Progenitor cell of endocrine pancreas (in vitro differentiated cells): ENCODE results near the gene SYP. TPM values are rescaled to one million over a fixed set of nuclear protein-coding genes. Genes with fewer than 3 reads are reported as not detected.

ENCODE experiments used
- DNase-seq: peaks from one replicate; pipeline ENCODE4 v3.0.0; 2021; ENCODE audit warnings: low spot score; ENCODE audit not compliant: unreplicated experiment
- H3K27ac Mint-ChIP-seq: 2 replicates; pipeline ENCODE4 v1.8.0; 2021; ENCODE audit warnings: mild to moderate bottlenecking, moderate library complexity, mixed read lengths
- H3K27me3 Mint-ChIP-seq: 2 replicates; pipeline ENCODE4 v1.8.0; 2021; ENCODE audit warnings: mixed read lengths
- H3K36me3 Mint-ChIP-seq: 2 replicates; pipeline ENCODE4 v1.8.0; 2022; ENCODE audit warnings: mixed read lengths; ENCODE audit not compliant: insufficient read depth
- H3K4me1 Mint-ChIP-seq: 2 replicates; pipeline ENCODE4 v1.8.0; 2021; ENCODE audit warnings: low read depth, mixed read lengths
- H3K4me3 Mint-ChIP-seq: 2 replicates; pipeline ENCODE4 v1.8.0; 2021; ENCODE audit warnings: low read depth, mild to moderate bottlenecking, moderate library complexity, mixed read lengths
- H3K9me3 Mint-ChIP-seq: 2 replicates; pipeline ENCODE4 v1.8.0; 2021; ENCODE audit warnings: low read depth, mixed read lengths
- CTCF ChIP-seq: fragments of 200-600 bp; sonication (generic); IDR thresholded peaks from one replicate; pipeline ENCODE4 v1.5.0; 2021; ENCODE audit warnings: antibody characterized with exemption, mild to moderate bottlenecking; ENCODE audit not compliant: unreplicated experiment
- long read RNA-seq: library from polyadenylated mRNA; unstranded; transcript quantifications from one replicate; pipeline ENCODE4 v2.0.0, GENCODE V29; 2020
- total RNA-seq: library from RNA; stranded (reverse); gene quantifications from 2 replicates; pipeline ENCODE4 v1.2.1, GENCODE V29; 2021

The SYP gene
- total RNA-seq: 10.1 and 11.4 TPM in 2 replicates
- long read RNA-seq, partial matches to known transcripts: 0 of 2 reads
- long read RNA-seq, other reads (novel, unspliced or antisense): 2 of 2 reads

- H3K27ac Mint-ChIP-seq: no peak within 1 kb of the TSS
- TF ChIP-seq CTCF: no peak
- peak; percentile 83 for DNase-seq
- H3K4me3 Mint-ChIP-seq: peak within 1 kb of the TSS; percentile 29
- no peaks in the 10 kb centered on the region for H3K36me3 Mint-ChIP-seq
- peaks cover 20% of the 10 kb centered on the region for H3K9me3 Mint-ChIP-seq
- H3K4me1 Mint-ChIP-seq: peaks cover 2% of the 10 kb centered on the region
- peaks cover 20% of the 10 kb centered on the region for H3K27me3 Mint-ChIP-seq
These were observed at the start of gene SYP for GRCh38 chrX:49199906-49200771. Gene SYP, minus strand, starts transcription at chrX:49200193. Its CDS starts 7 bp downstream, at chrX:49200186.

GRCh38 chrX:49249616-49250015 is 49.6 kb upstream of the SYP start:
- peaks cover 12% of the 10 kb centered on the region for H3K9me3 Mint-ChIP-seq
- H3K4me3 Mint-ChIP-seq: no peak overlapping the region
- peaks cover 3% of the 10 kb centered on the region for H3K36me3 Mint-ChIP-seq
- no peak for DNase-seq
- H3K27me3 Mint-ChIP-seq: no peaks in the 10 kb centered on the region
- TF ChIP-seq CTCF: no peak
- no peak overlapping the region for H3K27ac Mint-ChIP-seq
- H3K4me1 Mint-ChIP-seq: no peaks in the 10 kb centered on the region

DNA sequence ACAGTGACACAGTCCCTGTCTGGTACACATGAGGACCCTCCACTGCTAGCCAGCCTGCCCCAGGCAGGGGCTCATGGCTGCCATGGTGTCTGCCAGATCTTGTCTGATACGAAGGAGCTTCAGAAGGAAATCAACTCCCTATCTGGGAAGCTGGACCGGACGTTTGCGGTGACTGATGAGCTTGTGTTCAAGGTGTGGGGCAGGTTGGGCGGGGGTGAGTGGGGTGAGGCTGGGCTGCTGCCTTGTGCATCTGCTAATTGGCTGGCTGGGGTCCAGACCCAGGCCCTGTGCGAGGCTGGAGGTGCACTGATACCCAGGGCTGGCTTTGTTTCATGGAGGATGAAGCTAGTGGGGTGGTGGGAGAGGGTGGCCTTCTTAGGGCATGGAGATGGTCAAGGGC is 49.1 kb upstream of the SYP start:
- Mint-ChIP-seq H3K36me3 (peaks cover 3% of the 10 kb centered on the region), H3K4me3 (no peak overlapping the region), H3K4me1 (no peaks in the 10 kb centered on the region), H3K27me3 (no peaks in the 10 kb centered on the region), H3K9me3 (peaks cover 14% of the 10 kb centered on the region), H3K27ac (no peak overlapping the region)
- no peak for TF ChIP-seq CTCF
- DNase-seq: no peak

DNA sequence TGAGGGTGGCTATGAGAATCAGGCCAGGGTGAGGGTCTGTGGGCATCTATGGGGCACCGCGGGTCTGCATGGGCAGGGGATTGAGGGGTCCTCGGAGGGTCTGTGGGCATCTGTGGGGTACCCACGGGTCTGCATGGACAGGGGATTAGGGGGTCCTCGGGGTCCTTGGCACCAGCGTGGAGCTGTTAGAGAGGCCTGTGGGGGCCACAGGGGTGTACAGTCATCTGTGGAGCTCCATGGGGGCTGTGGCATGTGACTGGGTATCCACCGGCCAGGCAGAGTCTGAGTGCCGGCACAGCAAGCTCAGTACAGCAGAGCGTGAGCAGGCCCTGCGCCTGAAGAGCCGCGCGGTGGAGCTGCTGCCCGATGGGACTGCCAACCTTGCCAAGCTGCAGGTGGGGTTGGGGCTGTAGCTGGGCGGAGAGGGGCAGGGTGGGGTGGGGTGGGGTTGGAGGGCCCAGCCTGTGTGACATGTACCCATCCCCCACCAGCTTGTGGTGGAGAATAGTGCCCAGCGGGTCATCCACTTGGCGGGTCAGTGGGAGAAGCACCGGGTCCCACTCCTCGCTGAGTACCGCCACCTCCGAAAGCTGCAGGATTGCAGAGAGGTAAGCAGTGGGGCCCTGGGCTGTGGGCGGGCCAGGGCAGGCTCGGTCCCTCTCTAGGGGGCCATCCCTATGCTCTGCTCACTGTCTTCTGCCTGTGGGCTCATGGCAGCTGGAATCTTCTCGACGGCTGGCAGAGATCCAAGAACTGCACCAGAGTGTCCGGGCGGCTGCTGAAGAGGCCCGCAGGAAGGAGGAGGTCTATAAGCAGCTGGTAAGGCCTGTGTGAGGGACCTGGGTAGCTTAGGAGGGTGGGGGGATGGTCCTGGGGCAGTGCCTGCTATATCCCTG is 48.2 kb upstream of the SYP start:
- Mint-ChIP-seq H3K27me3 (no peaks in the 10 kb centered on the region), H3K9me3 (peaks cover 16% of the 10 kb centered on the region), H3K27ac (no peak overlapping the region), H3K36me3 (peaks cover 5% of the 10 kb centered on the region), H3K4me1 (no peaks in the 10 kb centered on the region), H3K4me3 (no peak overlapping the region)
- no peak for TF ChIP-seq CTCF
- DNase-seq: no peak

DNA sequence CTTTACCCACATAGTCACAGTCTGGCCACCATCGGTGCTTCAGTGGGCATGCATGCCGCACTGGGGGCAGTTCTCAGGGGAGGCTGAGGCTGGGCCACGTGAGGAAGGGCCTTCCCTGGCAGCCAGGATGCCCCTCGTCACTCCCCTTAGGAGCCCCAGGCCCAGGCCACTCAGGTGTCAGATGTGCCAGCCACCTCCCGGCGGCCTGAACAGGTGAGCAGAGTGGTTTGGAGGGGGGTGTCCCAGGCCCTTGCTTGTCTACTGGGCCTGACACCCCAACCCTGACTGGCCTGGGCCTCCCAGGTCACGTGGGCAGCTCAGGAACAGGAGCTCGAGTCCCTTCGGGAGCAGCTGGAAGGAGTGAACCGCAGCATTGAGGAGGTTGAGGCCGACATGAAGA is 47.4 kb upstream of the SYP start:
- no peak for TF ChIP-seq CTCF
- peaks cover 15% of the 10 kb centered on the region for H3K9me3 Mint-ChIP-seq
- no peak for DNase-seq
- no peak overlapping the region for H3K4me3 Mint-ChIP-seq
- no peaks in the 10 kb centered on the region for H3K4me1 Mint-ChIP-seq
- peaks cover 5% of the 10 kb centered on the region for H3K36me3 Mint-ChIP-seq
- H3K27me3 Mint-ChIP-seq: no peaks in the 10 kb centered on the region
- H3K27ac Mint-ChIP-seq: no peak overlapping the region
